K562 (cell line): ENCODE data around the gene SURF6. TPM values are rescaled to one million over a fixed set of nuclear protein-coding genes. Genes with fewer than 3 reads are reported as not detected.

Experiments used
- ATAC-seq: fragments of 200-7000 bp; cut with Tn5 transposase; 3 replicates; pipeline ENCODE4 v1.9.1; 2020; ENCODE audit warnings: moderate library complexity
- BruUV-seq: library from RNA; stranded (reverse); fragments of 400-500 nt; replicated peaks from 2 replicates; lab custom pipeline; 2021; lab: Mats Ljungman, UMichigan
- CTCF ChIA-PET: fragments of 300-600 bp; formaldehyde crosslinking; extraction: SDS; loops from one replicate; lab custom pipeline; 2021; ENCODE audit warnings: low intra/inter-chr PET ratio; lab: Yijun Ruan, JAX
- POLR2A ChIA-PET: fragments of 300-600, 350-650 bp; sonication (Branson Sonifier 250); formaldehyde crosslinking; extraction: SDS; loops from one replicate; lab custom pipeline; 2021; ENCODE audit warnings: antibody characterized with exemption, inconsistent platforms; lab: Yijun Ruan, JAX
- DNase-seq, 4 experiments: peaks; one replicate each; pipeline versions ENCODE4 v3.0.0 to v3.0.0-alpha.2; 2011 to 2018; ENCODE audit warnings: low spot score in 3 of 4, mixed read lengths in 3 of 4; ENCODE audit errors: extremely low read depth in 1 of 4
- FAIRE-seq: peaks from 2 replicates; lab custom pipeline; 2011; peaks lifted over from hg19 to GRCh38; lab: Jason Lieb, UNC
- H2AFZ ChIP-seq: 2 replicates; pipeline ENCODE4 v1.6.0; 2011; ENCODE audit warnings: low read depth, low read length, control low read depth, inconsistent platforms
- H3K27ac ChIP-seq: fragments of 200-600 bp; 3 replicates; pipeline ENCODE4 v1.8.0; 2011; ENCODE audit warnings: low read depth, mild to moderate bottlenecking, control low read depth, inconsistent platforms, low read length, moderate library complexity, mixed read lengths; ENCODE audit errors: extremely low read depth
- H3K27me3 ChIP-seq, 2 experiments: fragments of 300-600 bp in 1 of 2; 2 replicates in 1 of 2; 3 replicates in 1 of 2; pipeline versions ENCODE4 v1.6.0 to v1.8.0; 2011; ENCODE audit warnings: inconsistent platforms in 2 of 2, low read length in 2 of 2, mild to moderate bottlenecking in 1 of 2, mixed read lengths in 1 of 2, moderate library complexity in 1 of 2; ENCODE audit not compliant: control insufficient read depth in 2 of 2, insufficient read depth in 2 of 2
- H3K36me3 ChIP-seq: fragments of 300-600 bp; 3 replicates; pipeline ENCODE4 v1.8.0; 2011; ENCODE audit warnings: mild to moderate bottlenecking, low read length, inconsistent platforms; ENCODE audit not compliant: control insufficient read depth, insufficient read depth
- H3K4me1 ChIP-seq, 2 experiments: fragments of 200-600 bp in 1 of 2; replicated peaks in 1 of 2; 2 replicates in 1 of 2; 3 replicates in 1 of 2; pipeline versions ENCODE4 v1.5.1 to v1.8.0; 2011; ENCODE audit warnings: inconsistent platforms in 2 of 2, low read length in 2 of 2, mild to moderate bottlenecking in 1 of 2, mixed read lengths in 1 of 2, moderate library complexity in 1 of 2; ENCODE audit not compliant: control insufficient read depth in 2 of 2, insufficient read depth in 2 of 2
- H3K4me2 ChIP-seq: 2 replicates; pipeline ENCODE4 v1.6.1; 2011; ENCODE audit warnings: low read length, control low read depth, inconsistent platforms, mixed read lengths; ENCODE audit not compliant: insufficient read depth
- H3K4me3 ChIP-seq: fragments of 200-600 bp; sonication (generic), shearing (Covaris generic); 2 replicates; pipeline ENCODE4 v1.5.1; 2016; ENCODE audit warnings: control low read depth, inconsistent platforms
- H3K79me2 ChIP-seq: fragments of 200-600 bp; 3 replicates; pipeline ENCODE4 v1.8.0; 2011; ENCODE audit warnings: low read length, inconsistent platforms; ENCODE audit not compliant: control insufficient read depth, insufficient read depth
- H3K9ac ChIP-seq, 2 experiments: 2 replicates each; pipeline versions ENCODE4 v1.6.0 to v1.6.1; 2011; ENCODE audit warnings: low read depth in 2 of 2, low read length in 2 of 2, control low read depth in 1 of 2, inconsistent platforms in 1 of 2, mild to moderate bottlenecking in 1 of 2, mixed read lengths in 1 of 2; ENCODE audit not compliant: insufficient read depth in 1 of 2
- H3K9me1 ChIP-seq: one replicate; pipeline ENCODE4 v1.6.0; 2011; ENCODE audit warnings: inconsistent platforms, mild to moderate bottlenecking, low read length, moderate library complexity; ENCODE audit not compliant: control insufficient read depth, insufficient read depth
- H3K9me3 ChIP-seq: replicated peaks from 2 replicates; pipeline ENCODE4 v1.5.1; 2011; ENCODE audit warnings: low read depth, low read length, inconsistent platforms; ENCODE audit not compliant: control insufficient read depth, insufficient read depth
- H4K20me1 ChIP-seq: replicated peaks from 2 replicates; pipeline ENCODE4 v1.6.1; 2011; ENCODE audit warnings: low read length, inconsistent platforms, mixed read lengths; ENCODE audit not compliant: control insufficient read depth, insufficient read depth
- CBX2 ChIP-seq: fragments of 200-600 bp; sonication (generic); IDR thresholded peaks from one replicate; pipeline ENCODE4 v1.6.1; 2012; ENCODE audit warnings: mild to moderate bottlenecking, low read length, inconsistent platforms; ENCODE audit not compliant: insufficient read depth, poor library complexity, severe bottlenecking
- FOSL1 ChIP-seq: fragments of 200-800 bp; sonication (Bioruptor generic); conservative IDR thresholded peaks from 2 replicates; pipeline ENCODE4 v1.6.1; 2016; ENCODE audit warnings: missing genetic modification characterization, missing compliant biosample characterization
- MED1 ChIP-seq: sonication (generic); formaldehyde crosslinking; IDR thresholded peaks from 2 replicates; pipeline ENCODE4 v1.8.1; 2023; ENCODE audit warnings: missing genetic modification reagents, borderline replicate concordance
- NCOA2 ChIP-seq, 2 experiments: fragments of 450-650 bp; IDR thresholded peaks; 2 replicates each; pipeline ENCODE4 v1.6.1; 2018; ENCODE audit warnings: mild to moderate bottlenecking in 2 of 2, moderate library complexity in 1 of 2; ENCODE audit not compliant: partially characterized antibody in 2 of 2
- NCOA4 ChIP-seq: fragments of 450-650 bp; IDR thresholded peaks from 2 replicates; pipeline ENCODE4 v1.6.1; 2018; ENCODE audit warnings: mild to moderate bottlenecking; ENCODE audit not compliant: partially characterized antibody
- POLR2G ChIP-seq: fragments of 200-400 bp; formaldehyde crosslinking; IDR thresholded peaks from 2 replicates; pipeline ENCODE4 v1.6.1; 2017; ENCODE audit warnings: low read depth, mild to moderate bottlenecking, antibody characterized with exemption, low read length, moderate library complexity
- SMARCA5 ChIP-seq: fragments of 450-650 bp; IDR thresholded peaks from 2 replicates; pipeline ENCODE4 v1.6.1; 2016
- TAF1 ChIP-seq: IDR thresholded peaks from 2 replicates; pipeline ENCODE4 v1.6.1; 2011; ENCODE audit warnings: mild to moderate bottlenecking, low read length, moderate library complexity; ENCODE audit not compliant: insufficient read depth, control insufficient read depth, severe bottlenecking; ENCODE audit errors: extremely low read depth
- TEAD2 ChIP-seq: fragments of 450-650 bp; IDR thresholded peaks from 2 replicates; pipeline ENCODE4 v1.6.1; 2016; ENCODE audit warnings: missing genetic modification characterization, control low read depth, missing compliant biosample characterization
- ZBTB1 ChIP-seq: sonication (generic); formaldehyde crosslinking; IDR thresholded peaks from 2 replicates; pipeline ENCODE4 v1.8.1; 2023; ENCODE audit warnings: missing genetic modification reagents, low read depth, mild to moderate bottlenecking, borderline replicate concordance
- ZBTB8A ChIP-seq: fragments of 450-650 bp; IDR thresholded peaks from 2 replicates; pipeline ENCODE4 v1.6.1; 2018; ENCODE audit warnings: mild to moderate bottlenecking, moderate library complexity; ENCODE audit not compliant: partially characterized antibody
- ZNF121 ChIP-seq: sonication (generic); formaldehyde crosslinking; conservative IDR thresholded peaks from 2 replicates; pipeline ENCODE4 v1.8.0; 2022; ENCODE audit warnings: missing genetic modification reagents
- ZNF232 ChIP-seq: sonication (generic); formaldehyde crosslinking; IDR thresholded peaks from 2 replicates; pipeline ENCODE4 v1.8.0; 2022; ENCODE audit warnings: mild to moderate bottlenecking, missing genetic modification reagents
- WGBS: fragments of 100-300 bp; shearing (Covaris generic); methylation state at CpG from one replicate; pipeline ENCODE4 v1.1.6; 2016; ENCODE audit warnings: low coverage, mixed read lengths; ENCODE audit not compliant: insufficient coverage; ENCODE audit errors: missing lambda C conversion rate; 5-methylcytosine and 5-hydroxymethylcytosine counted together
- in situ Hi-C: fragments of 300-500 bp; cut with MboI; formaldehyde crosslinking; loops from 4 replicates; pipeline ENCODE4 v1.15.0; 2018; ENCODE audit warnings: inconsistent platforms, mixed read lengths
- intact Hi-C: fragments of 100-400 bp; cut with micrococcal nuclease; formaldehyde crosslinking; loops from 2 replicates; pipeline ENCODE4 v1.14.2; 2022
- polyA plus RNA-seq, 8 experiments: library from polyadenylated mRNA; depleted of rRNA in 4 of 8; stranded (reverse) in 5 of 8; unstranded in 3 of 8; fragments of >200 nt; fragmentation: Nextera tagmentation in 2 of 8; fragmentation: Illumina TruSeq in 1 of 8; extraction: Ambion mirVana in 2 of 8; extraction: Trizol in 1 of 8; gene quantifications; 2 replicates each; pipeline versions ENCODE4 v1.2.1 to v1.2.3, GENCODE V29; 2011 to 2014; ENCODE audit warnings: inconsistent platforms in 1 of 8, missing spikeins in 1 of 8
- total RNA-seq, 7 experiments: library from RNA; depleted of rRNA in 6 of 7; stranded (reverse); fragments of >200 nt in 6 of 7; fragmentation: Illumina TruSeq in 2 of 7; extraction: Trizol in 2 of 7; gene quantifications; 2 replicates each; pipeline versions ENCODE4 v1.2.1 to v1.2.3, GENCODE V29; 2011 to 2021; ENCODE audit warnings: low replicate concordance in 1 of 7
- TF ChIP-seq, protein P1 (sequence below): sonication (generic); formaldehyde crosslinking; IDR thresholded peaks from 2 replicates; pipeline ENCODE4 v1.4.0; 2020; ENCODE audit warnings: mild to moderate bottlenecking, missing genetic modification reagents
- TF ChIP-seq, protein P2 (sequence below): fragments of 250-450 bp; sonication (Bioruptor Pico); IDR thresholded peaks from 2 replicates; pipeline ENCODE4 v1.5.0; 2020; ENCODE audit warnings: mild to moderate bottlenecking
- TF ChIP-seq, protein P3 (sequence below): fragments of 200-800 bp; sonication (Bioruptor generic); IDR thresholded peaks from 2 replicates; pipeline ENCODE4 v1.6.1; 2017; ENCODE audit warnings: missing genetic modification characterization, missing compliant biosample characterization

Gene SURF6
- total and polyA plus RNA-seq, 9 of the 15 experiments (the other 6 are each of a cell fraction or from before 2014, with no cell fraction given) = 1.4 to 68.3 (median 14.7) TPM

DNA sequence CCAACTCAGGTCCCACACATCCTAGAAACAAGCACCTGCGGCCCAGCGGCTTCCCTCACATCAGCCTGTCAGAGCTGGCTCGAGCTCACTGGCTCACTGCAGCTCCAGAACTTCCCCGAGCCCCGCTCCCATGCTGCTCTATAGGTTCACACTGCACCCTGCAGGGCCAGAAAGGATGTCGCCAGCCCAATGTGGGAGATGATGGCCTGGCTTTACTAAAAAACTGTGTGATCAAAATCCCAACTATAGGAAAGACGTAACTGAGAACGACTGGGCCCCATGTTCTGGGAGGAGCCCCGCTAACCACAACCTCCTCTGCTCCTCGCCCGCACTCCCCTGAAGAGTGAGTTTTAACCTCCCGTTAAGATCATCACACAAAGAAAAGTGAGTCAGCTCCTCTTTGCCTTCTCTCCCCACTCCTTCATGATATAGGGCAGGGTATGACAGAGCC lies 35.3 kb upstream of the SURF6 start:
- Histone ChIP-seq H4K20me1 (peaks cover 72% of the 10 kb centered on the region), H3K4me1 (peaks cover 33 to 40% of the 10 kb centered on the region in 2 experiments; a peak in 4 of 5 replicates), H3K27me3 (no peaks in the 10 kb centered on the region), H3K9me3 (no peaks in the 10 kb centered on the region), H3K27ac (peak overlapping the region; percentile 59; the same call in 2 of the 3 replicates), H2AFZ (no peak overlapping the region), H3K36me3 (peaks cover 78% of the 10 kb centered on the region), H3K9me1 (peaks cover 34% of the 10 kb centered on the region), H3K79me2 (peaks cover 97% of the 10 kb centered on the region), H3K9ac (peak overlapping the region; percentile 7 to 81; a peak in 3 of 4 replicates), H3K4me3 (no peak overlapping the region), H3K4me2 (peak overlapping the region; percentile 45; the same call in 1 of the 2 replicates)
- intact Hi-C loops = no loop called here
- no TSS peak for BruUV-seq
- CTCF ChIA-PET = no interaction called here
- WGBS = 50% methylated on average over 12 of the region's 12 CpGs
- FAIRE-seq (no peak), DNase-seq (peak in 2 of 4 experiments; percentile 45 to 54), ATAC-seq (no peak)
- POLR2A ChIA-PET = interaction anchor here (0.6 to 8.5 kb wide), 7 partner anchors 7 to 115 kb away, joined by 3 to 109 read pairs (median 9); partner anchors contain the start of genes MED22, RPL7A, SURF1 and SURF2
- in situ Hi-C loops = no loop called here
- no peak for TF ChIP-seq ZBTB8A
- TF ChIP-seq TEAD2 = no peak
- TF ChIP-seq ZNF121 (CRISPR knock-in tag) = no peak
- no peak for TF ChIP-seq NCOA2 (IDR thresholded peaks at IDR 0.05; ENCODE audit: partially characterized antibody in 2 of 2)
- TF ChIP-seq CBX2 = no peak
- peak; percentile 51 for TF ChIP-seq POLR2G
- TF ChIP-seq, protein P1, sequence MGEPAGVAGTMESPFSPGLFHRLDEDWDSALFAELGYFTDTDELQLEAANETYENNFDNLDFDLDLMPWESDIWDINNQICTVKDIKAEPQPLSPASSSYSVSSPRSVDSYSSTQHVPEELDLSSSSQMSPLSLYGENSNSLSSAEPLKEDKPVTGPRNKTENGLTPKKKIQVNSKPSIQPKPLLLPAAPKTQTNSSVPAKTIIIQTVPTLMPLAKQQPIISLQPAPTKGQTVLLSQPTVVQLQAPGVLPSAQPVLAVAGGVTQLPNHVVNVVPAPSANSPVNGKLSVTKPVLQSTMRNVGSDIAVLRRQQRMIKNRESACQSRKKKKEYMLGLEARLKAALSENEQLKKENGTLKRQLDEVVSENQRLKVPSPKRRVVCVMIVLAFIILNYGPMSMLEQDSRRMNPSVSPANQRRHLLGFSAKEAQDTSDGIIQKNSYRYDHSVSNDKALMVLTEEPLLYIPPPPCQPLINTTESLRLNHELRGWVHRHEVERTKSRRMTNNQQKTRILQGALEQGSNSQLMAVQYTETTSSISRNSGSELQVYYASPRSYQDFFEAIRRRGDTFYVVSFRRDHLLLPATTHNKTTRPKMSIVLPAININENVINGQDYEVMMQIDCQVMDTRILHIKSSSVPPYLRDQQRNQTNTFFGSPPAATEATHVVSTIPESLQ (CRISPR knock-in tag) = no peak
- TF ChIP-seq MED1 = no peak
- TF ChIP-seq TAF1 = peak; percentile 27
- TF ChIP-seq NCOA4 = no peak
- 0 out of 2 replicates have a peak, but pooled peaks have one; percentile 39 for TF ChIP-seq ZBTB1
- TF ChIP-seq, protein P2, sequence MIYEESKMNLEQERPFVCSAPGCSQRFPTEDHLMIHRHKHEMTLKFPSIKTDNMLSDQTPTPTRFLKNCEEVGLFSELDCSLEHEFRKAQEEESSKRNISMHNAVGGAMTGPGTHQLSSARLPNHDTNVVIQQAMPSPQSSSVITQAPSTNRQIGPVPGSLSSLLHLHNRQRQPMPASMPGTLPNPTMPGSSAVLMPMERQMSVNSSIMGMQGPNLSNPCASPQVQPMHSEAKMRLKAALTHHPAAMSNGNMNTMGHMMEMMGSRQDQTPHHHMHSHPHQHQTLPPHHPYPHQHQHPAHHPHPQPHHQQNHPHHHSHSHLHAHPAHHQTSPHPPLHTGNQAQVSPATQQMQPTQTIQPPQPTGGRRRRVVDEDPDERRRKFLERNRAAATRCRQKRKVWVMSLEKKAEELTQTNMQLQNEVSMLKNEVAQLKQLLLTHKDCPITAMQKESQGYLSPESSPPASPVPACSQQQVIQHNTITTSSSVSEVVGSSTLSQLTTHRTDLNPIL (CRISPR knock-in tag) = no peak
- TF ChIP-seq SMARCA5 = no peak
- TF ChIP-seq, protein P3, sequence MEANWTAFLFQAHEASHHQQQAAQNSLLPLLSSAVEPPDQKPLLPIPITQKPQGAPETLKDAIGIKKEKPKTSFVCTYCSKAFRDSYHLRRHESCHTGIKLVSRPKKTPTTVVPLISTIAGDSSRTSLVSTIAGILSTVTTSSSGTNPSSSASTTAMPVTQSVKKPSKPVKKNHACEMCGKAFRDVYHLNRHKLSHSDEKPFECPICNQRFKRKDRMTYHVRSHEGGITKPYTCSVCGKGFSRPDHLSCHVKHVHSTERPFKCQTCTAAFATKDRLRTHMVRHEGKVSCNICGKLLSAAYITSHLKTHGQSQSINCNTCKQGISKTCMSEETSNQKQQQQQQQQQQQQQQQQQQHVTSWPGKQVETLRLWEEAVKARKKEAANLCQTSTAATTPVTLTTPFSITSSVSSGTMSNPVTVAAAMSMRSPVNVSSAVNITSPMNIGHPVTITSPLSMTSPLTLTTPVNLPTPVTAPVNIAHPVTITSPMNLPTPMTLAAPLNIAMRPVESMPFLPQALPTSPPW (CRISPR knock-in tag) = no peak
- no peak for TF ChIP-seq ZNF232 (CRISPR knock-in tag)
- peak; percentile 41; the same call in 1 of the 2 replicates for TF ChIP-seq FOSL1 (tag)
